HG03064 (cell line): Measurements from ENCODE around the gene HNRNPA3.
"Not testable (repeated sequence)": the region's sequence is repeated elsewhere in the genome, so short reads cannot be mapped to it uniquely, and the experiment has no call there.

Experiments
- ATAC-seq: cut with Tn5 transposase; IDR thresholded peaks from one replicate; pipeline ENCODE4 v1.9.1; 2021; ENCODE audit warnings: low read depth; ENCODE audit not compliant: unreplicated experiment

The HNRNPA3 gene

DNA sequence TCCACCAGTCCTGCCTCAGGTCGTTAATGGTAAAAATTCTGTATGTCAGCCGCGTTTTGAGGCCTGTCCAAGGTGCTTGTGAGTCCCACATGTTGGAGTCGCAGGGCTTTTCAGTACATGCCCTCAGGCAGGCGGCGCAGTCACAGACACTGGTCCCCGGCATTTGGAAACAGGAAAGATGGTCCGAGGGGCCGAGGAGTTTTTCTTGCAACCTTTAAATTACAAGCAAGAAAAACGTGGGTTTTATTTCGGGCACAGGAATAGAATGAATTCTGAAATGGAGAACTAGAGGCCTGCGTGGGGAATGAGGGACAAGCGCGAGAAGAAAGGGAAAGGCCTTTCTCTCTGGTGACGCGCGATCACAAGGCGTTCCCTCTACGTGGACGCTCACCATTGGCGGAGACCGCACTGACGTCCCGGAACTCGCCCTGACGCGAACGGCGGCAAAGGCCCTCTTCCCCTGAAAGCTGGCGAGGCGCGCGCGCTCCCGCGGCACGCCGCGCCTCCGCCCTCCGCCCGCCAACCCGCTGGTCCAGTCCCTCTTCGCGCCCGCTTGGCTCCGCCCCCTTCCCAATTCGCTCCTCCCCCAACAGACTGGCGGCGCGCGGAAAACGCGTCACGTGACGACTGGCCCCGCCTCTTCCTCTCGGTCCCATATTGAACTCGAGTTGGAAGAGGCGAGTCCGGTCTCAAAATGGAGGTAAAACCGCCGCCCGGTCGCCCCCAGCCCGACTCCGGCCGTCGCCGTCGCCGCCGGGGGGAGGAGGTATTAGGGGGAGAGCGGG is at the start of gene HNRNPA3:
TSS of gene HNRNPA3 (plus strand) at position 689 of the 785 bp plus-strand sequence. CDS start at position 695, 6 bp downstream.
- ATAC-seq, result peak; percentile 84

DNA sequence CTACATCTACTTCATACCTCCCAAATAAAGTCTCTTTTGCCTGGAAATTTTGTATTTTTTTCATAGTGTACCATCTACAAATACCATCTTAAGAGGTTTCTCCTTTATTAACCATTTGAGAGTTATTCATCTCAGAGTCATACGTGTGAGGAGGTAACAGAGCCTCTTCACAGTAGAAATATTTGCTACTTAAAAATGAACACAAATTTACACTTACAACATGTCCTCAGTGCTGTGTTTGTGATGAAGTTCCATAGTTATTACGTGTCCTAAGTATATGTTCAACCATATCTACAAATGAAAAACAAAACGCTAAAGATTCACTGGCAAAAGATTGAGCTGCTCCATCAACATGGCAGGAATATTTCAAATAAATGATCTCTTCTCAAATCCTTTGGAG is 48.5 kb upstream of the HNRNPA3 start:
- ATAC-seq, result no peak

DNA sequence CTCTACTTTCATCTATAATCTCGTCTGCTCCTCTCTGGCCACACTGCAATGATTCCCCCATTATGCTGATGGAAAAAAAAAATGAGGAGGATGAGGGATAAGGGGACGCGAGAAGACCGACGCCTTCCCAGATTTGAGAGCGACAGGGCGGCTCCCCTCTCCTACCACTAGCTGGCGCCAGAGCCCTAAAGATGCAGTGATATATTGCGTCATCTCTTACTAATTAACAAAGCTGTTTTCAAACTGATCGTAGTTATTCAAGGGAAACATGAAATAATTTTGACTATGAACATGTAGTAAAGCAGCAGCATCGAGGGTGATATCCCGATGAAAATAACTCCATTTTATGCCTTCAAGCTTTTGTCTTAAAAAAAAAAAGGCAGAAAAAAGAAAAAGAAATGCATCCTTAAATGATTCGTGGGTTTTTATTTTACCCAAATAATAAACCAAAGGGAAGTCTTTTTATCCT is 48.0 kb upstream of the HNRNPA3 start:
- ATAC-seq, result peak; percentile 55

DNA sequence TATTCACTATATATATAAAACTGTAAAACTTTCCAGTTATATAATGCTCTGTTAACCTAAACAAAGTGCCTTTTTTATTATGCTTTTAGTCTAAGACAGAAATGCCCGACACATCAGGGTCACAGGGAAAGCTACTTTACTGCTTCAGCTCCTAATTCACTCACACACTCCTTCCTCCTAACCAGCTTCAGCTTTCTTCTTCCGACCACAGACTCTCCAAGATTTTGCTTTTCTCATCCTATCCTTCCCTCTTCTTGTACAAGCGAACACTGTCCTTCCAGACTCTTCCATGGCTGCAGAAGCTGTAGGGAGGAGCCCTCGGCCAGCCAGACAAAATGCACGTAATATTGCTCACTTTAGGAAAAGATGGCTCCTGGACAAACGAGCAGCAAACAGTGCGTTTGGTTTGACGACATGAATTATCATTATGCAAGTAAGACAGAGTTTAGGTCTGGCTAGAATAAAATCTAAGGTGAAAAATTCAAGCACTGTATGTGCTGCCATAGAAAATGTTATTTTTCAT is 47.5 kb upstream of the HNRNPA3 start:
- ATAC-seq, result no peak

DNA sequence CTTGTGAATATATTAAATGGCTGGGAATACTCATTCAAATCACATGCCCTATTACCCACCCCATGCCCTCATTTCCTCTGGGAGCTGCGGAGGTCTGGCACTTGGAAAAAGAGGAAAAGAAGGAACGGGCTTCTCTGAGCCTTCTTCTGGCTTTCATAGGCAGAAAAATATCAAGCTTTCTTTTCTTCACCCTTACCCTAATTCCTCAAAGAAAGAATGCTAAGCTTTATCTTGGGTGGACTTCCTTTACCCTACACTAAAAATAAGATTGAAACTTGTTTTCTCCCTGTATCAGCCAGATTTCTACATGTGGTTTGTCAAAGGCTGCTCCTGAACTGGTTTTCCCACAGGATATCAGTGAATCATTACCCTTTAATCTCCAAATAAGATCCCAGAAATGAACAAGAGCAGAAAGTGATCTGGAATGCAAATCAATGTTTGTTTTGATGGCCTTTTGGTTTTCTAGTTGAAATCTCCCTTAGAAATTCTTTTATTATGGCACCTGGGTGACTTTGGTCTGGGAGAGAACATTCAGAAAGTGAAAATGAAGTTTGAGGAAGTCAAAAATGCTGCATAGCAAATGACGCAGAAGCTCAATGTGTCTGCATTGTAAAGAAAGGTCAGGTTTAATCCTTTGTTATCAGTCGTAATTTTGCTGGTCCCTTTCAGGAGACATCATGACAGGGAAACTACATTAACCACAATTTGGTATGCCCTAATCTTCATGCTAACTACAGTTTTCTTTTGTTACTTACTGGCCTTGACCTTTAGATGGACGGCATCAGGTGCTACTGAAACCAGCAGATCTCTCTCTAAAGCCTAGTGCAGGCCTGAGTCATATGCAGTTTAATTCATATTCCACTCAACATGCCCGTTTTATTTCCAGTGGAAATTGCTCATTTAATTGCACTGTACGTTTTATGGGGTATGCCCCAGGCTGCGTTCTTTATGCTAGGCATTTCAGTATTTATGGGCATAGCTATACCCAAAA is 46.6 kb upstream of the HNRNPA3 start:
- ATAC-seq, result peak; percentile 50

DNA sequence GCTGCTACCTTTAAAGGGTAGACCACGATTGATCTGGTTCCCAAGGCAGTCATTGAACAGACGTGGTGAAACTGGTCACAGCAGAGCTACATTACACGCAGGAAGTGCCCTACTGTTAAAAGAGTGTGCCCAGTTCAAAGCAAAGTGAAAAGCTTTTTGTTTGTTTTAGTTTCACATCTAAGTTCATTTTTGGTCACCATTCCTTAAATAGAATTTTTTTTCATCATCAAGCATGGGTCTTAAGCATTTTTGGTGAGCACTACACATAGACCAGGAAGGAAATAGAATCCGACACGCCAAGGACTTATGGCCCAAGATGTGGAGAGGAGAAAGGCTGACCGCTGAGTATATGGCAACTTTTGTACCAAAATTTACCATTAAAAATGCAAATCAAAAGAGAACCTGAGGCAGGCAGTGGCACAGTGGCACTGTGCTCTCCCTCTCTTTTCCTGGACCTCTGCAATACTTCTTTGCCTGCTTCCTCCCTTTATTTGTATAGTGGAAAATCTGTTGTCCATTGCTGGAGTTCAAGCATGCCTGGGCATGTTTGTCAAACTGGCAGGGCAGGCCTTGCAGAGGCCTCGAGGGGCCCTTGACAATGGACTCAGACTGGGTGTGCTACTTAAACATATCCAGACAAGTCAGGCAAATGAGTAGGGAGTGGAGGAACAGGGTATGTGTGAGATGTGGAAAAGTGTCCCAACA is 42.6 kb upstream of the HNRNPA3 start:
- ATAC-seq, result peak; percentile 53

DNA sequence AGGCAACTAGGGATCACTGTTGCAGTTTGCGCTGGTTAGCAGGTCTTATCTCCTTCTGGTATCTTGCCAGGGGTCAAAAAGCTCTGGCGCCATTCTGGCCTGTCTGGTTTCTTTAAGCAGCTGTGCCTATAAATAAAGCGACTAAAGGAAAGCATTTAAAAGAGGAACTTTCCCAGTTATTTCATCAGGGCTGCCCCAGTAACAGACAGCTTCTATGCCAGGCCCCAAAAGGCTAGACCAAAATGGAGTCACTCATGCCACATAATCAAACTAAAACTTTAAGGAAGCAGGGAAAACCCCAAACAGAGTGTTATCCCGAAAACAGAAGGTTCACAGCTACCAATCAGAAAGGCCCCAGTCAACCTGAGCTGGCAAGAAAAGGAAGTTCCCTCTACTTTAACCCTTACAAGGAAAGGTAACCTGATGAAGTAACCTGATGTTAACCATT is 41.2 kb upstream of the HNRNPA3 start:
- no peak for ATAC-seq

DNA sequence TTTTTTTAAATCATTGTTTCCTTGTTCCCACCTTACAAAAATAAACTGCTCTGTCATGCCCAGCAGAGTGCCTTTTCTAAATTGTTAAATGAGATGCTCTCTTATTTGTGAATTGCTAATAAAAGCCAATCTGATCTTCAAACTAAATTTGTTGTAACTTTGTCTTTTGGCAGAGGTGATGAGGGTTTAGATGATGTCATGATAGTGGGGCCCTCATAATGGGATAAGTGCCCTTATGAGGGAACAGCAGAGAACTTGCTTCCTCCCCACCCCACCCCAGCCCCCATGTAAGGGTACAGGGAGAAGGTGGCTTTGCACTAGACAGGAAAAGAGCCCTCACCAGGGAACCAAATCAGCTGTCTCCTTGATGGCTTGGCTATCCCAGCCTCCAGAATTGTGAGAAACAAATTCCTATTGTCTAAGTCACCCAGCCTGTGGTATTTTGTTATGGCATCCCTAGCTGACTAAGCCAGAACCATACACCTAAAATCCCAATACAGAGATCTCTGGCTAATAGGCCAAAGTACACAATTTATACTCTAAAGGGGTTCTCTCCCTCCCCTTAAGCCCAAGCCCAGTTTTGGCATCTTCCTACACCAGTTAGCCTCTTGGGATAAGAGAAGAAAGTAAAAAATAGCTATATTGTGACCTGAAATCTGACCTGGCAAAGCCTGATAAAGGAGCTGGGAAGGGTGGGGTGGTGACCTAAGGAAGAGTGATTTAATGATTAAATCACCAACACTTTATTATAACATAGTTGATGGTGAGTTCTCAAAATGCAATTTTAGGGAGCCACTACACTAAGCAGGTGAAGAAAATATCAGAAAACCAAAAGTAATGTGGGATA is 40.3 kb upstream of the HNRNPA3 start:
- no peak for ATAC-seq

DNA sequence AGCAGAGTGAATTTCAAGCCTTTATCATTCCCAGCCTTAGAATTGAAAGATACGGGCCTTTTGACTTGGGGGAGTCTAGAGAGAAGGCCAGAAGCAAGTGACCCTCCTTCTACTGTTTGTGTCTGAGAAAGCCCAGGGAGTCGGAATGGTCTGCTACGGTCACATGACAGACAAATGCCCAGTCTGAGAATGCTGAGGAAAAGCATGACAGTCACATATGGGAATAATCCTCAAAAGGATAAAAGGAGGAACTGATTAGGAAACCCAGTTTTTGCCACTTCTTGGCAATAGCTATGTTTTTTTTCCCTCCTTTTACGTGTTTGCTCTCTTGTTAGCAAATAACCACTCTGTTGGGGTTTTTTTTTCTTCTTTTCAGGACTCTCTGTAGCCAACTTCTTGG is 38.1 kb upstream of the HNRNPA3 start:
- ATAC-seq, result no peak

DNA sequence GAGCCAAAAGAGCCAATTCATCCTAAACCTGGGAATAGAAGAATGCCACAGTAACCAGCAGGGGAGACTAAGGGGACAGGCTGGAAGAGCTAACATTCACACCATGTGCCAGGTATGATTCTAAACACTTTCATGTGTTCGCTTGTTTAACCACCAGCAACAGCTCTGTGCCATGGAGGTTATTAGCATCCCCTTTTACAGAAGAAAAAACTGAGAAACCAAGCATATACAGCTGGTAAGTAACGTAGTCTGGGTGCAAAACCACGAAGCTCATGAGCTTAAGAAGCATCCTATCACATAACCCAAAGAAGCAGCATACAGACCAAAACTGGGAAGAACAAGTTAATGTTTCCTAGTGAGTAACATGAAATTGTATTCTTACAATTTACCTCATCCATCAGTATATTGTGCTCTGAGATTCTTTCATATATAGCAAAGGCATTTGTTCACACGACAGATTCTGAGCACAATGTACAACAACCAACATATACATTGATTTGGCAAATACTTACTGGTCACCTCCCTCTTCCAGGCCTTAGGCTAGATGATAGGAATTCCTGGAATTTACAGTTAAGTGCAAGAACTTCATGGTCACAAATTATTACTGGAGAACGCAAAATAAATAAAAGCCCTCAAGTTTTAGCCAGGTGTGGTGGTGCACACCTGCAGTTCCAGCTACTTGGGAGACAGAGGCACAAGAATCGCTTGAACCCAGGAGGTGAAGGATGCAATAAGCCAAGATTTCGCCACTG is 36.5 kb upstream of the HNRNPA3 start:
- ATAC-seq, result no peak

DNA sequence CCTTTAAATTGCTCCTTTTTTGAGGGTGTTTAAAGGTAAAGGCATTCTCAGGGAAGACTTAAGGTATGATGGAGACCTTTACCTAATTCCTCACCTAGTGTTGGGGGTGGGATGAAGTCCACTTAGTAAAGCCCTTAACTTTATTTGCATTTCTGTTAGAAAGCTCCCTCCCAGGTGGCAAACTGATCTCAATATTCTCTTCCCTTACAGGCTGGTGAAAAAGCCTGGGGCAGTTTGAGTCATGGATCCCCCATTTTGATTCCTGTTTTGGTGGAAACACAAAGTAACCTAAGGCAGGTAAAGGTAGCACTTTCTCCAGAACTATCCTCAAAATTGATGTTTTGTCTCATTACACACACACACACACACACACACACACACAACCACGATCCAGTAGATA is 33.8 kb upstream of the HNRNPA3 start:
- no peak for ATAC-seq

DNA sequence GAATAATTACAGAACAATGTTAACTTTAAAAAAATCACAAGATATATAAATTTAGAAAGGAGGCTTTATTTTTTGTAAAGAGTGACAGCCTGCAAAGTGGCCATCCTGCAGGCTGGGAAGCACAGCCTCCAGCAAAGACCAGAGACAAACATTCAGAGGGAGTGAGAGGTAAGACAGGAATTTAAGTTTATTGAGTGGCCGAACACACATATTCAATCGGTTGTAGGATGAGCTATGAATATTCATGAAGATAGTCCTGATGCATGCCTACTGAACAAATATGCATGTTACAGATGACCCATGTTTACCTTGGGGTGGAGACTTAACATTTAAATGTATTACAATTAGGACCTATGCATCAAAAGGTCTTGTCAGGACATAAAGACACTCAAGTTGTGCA is 33.4 kb upstream of the HNRNPA3 start:
- no peak for ATAC-seq

DNA sequence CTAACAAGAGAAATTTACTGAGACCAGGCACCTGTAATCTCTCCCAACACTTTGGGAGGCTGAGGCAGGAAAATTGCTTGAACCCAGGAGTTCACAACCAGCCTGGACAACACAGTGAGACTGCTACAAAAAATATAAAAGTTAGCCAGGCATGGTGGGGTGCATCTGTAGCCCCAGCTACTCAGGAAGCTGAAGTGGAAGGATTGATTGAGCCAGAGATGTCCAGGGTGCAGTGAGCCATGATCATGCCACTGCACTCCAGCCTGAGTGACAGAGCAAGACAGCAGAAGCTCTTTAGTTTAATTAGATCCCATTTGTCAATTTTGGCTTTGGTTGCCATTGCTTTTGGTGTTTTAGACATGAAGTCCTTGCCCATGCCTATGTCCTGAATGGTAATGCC is 32.9 kb upstream of the HNRNPA3 start:
- not testable (repeated sequence) for ATAC-seq

DNA sequence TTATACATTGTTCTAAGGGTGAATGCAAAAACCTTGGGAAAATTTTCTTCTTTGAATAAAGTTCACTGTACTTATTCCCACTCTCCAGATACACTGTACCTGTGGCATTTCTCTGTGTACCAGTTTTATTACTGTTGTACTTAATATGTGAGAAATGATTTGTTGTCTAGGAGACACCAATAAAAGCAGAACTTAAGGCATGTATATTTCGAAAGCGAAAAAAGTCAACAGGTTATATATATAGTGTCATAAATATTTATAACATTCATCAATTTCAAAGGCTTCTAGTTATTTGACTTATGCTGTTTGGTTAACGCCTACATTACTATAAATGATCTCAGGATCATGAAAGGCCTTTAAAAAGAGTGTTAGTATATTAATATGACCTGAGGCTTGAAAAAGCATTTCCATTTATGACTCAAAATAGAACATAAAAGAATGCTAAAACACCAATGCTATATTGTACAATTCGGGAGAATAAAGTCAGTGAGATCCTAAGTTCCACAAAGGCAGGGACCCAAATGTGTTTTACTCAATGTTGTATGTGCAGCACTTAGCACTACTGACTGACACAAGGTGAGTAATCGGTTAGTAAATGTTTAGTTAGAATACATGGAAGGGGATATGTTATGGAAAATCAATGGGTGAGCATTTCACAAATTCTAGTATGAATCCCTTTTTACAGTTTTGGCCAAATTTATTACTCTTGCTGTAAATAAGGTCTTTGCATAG is 32.2 kb upstream of the HNRNPA3 start:
- ATAC-seq, result no peak

DNA sequence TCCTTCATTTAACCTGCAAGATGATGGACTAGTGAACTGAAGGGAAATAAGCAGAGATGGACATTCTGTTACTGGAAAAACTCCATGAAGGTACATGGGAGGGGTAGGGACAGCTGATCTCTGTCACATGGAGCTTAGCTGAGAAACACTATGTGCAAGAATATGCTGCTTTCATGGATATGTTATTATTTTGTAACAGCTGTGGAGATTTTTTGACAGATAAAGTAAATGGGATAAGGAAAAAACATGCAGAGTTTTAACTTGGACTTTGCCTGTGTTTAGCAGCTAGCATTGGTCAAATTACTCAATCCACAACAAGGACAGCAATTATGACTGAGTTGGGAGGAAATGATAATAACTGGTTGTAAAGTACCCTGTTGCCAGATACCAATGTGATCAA is 28.7 kb upstream of the HNRNPA3 start:
- ATAC-seq, result no peak

DNA sequence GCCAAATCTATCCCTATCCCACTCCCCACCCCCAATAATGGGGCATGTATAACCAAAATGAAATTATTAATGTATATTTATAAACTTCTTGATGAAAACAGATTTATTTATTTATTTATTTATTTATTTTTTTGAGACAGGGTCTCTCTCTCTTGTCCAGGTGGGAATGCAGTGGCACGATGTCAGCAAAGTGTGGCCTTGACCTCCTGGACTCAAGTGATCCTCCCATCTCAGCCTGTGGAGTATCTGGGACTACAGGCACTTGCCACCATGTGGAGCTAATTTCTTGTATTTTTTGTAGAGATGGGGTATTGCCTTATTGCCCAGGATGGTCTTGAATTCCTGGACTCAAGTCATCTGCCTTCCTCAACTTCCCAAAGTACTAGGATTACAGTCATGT is 28.0 kb upstream of the HNRNPA3 start:
- ATAC-seq, result no peak

DNA sequence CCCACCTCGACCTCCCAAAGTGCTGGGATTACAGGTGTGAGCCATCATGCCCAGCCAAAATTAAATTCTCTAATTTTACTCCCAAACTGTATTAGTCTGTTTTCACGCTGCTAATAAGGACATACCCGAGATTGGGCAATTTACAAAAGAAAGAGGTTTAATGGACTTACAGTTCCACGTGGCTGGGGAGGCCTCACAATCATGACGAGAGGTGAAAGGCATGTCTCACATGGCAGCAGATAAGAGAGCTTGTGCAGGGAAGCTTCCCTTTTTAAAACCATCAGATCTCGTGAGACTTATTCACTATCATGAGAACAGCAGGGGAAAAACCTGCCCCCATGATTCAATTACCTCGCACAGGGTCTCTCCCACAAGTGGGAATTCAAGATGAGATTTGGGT is 26.6 kb upstream of the HNRNPA3 start:
- ATAC-seq, result not testable (repeated sequence)

DNA sequence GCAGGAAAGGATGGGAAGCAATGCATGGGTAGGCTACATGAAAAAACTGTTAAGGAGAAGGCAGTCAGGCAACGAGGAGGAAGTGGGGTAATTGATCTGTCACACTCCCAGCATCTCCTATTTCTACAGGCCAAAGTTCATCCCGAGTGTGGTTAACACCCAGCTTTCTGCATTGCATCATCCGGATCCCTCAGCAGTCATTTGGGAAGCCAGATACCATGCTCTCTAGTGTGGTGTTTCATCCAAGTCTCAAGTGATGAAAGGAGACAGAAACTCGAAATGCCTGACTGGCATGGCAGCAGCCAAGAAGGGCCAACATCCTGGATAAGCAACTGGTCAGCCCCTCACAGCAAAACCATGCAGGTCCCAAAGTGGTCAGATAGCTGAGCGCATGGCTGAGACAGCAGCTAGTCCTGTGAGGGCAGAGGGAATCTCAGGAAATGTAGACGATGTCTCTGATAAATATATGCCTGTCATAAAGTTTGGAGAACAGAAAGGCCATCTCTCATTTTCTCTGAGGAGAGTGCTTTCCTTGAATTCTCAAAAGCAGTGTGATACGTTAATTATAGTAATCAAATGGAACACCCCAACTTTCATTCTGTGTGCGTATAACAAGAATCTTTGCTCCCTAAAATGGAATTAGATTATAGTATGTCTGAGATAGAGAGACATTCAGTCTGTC is 24.8 kb upstream of the HNRNPA3 start:
- no peak for ATAC-seq
